NOMO-1 treated with dmso at 0.1 percent for 144 hours (cell line): ENCODE measurements around the gene PRR7.

ENCODE experiments used
- DNase-seq: peaks from one replicate; lab custom pipeline; 2025; ENCODE audit not compliant: unreplicated experiment; lab: John Stamatoyannopoulos, UW

Gene PRR7

DNA sequence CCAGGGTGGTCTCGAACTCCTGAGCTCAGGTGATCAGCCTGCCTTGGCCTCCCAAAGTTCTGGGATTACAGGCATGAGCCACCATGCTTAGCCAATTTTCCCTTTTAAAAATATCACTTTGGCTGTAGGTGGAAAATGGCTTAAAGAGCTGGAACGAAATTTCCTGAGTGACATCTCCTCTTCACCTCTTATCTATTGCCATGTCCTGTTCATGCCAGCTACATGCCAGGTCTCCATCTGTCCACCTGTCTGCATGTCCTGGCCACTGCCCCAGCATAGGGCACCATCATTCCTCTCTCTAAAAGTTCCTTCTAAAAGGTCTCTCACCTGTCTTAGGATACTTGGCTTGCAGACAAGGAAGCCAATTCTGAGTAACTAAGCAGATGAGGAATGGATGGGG lies 22.9 kb upstream of the PRR7 start:
- DNase-seq: no peak

DNA sequence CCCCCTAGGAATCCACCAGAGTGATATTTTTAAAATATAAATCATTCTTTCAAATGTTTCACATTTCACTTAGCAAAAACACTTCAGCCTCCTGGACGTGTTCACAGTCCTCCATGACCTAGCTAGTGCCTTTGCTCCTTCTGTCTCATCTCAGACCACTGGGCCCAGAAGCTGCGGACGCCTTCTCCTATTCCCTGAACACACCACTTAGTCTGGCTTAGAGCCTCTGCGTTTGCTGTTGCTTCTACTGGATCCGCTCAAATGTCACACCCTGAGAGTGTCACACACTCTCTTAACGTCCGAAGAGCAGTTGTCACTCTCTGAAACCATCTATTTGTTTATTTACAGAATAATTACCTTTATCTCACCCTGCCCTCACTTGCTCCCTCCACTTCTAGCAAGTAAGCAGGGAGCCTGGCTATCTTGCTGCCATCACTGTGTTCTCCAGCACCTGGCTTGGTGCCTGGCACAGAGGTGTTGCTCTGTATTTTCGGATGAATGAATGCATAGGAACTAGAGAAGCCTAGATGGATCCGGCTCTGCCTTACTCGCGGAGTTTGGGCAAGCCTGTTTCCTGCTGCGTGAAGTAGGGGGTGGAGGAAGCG lies 21.3 kb upstream of the PRR7 start:
- DNase-seq: no peak

DNA sequence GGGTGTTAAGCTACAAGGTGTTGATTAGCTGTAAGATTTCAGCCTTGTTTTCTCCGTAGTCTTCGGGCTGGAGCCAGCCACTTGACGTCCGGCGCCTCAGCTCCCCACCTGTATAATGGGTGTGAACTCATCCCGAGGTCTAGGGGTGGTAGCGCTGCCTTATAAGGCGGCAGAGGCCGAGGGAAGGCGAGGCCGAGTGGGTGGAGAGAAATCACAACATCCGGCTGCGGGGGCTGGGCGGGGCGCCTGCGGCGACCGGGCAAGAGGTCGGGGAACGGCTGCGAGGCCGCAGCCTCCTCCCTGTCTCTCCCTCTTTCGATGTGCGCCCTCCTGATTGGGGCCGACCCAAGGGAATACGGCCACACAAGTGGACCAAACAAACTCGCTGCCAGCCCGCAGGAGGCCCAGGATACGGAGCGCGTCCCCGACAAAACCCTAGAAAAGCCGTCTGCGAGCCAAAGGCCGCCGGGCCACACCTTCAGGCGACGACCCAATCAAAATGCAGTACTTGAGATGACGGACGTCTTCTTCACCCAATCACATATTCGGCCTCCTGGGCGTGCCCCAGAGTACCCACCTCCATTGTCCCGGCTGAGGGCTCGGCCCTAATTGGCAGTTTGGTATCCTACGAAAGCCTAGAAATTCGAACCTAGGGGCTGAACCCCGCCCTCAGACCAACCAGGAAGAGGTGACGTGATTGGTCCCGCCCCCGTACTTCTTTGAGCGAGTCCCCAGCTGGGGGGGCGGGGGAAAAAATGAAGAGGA lies 20.6 kb upstream of the PRR7 start:
- DNase-seq: peak; percentile 99

- no peak for DNase-seq
Observed at GRCh38 chr5:177426566-177427210, 19.9 kb upstream of the PRR7 start, which contains the start of gene GRK6. Gene GRK6, plus strand, starts transcription at chr5:177426676. Its CDS starts 170 bp downstream, at chr5:177426846.

- DNase-seq: no peak
Observed at GRCh38 chr5:177427211-177427822, 19.3 kb upstream of the PRR7 start.

GRCh38 chr5:177427919-177428573 lies 18.6 kb upstream of the PRR7 start:
- peak; percentile 44 for DNase-seq

- DNase-seq: no peak
Observed at GRCh38 chr5:177428574-177429217, 17.9 kb upstream of the PRR7 start.

GRCh38 chr5:177429248-177430040 lies 17.2 kb upstream of the PRR7 start:
- DNase-seq: peak; percentile 99

DNA sequence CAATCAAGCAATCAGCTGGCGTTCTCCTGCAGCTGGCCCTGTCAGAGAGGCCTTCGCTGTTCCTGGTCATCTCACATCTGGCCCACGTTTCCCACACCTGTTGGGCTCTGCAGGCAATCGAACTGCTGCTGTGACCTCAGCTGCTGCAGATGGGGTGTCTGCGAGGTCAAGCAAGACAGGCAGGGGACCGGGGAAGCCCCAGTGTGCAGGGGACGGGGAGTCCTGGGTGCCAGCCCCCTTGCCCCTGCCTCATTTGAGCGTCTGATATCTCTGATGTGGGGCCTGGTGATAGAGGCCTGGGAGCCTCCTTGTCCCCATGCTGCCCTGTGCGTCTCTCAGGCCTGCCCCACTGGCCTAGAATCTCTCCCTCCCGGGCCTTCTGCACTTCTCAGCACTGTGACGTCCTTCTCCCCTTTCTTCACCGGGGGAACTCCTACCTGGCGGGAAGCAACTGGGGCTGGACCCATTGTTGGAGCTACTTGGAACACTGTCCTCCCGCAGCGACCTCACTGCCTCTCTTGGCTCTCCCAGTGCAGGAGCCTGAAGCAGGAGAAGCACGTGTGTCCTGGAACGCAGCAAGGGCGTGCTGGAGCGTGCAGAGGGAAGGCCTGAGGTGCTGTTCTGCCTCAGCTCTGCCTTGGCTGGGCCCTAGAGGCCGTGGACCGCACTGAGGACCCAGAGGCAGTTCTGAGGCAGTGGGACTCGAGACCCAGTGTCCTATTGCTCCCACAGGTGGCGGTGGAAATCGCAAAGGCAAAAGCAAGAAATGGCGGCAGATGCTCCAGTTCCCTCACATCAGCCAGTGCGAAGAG lies 16.3 kb upstream of the PRR7 start:
- no peak for DNase-seq

DNA sequence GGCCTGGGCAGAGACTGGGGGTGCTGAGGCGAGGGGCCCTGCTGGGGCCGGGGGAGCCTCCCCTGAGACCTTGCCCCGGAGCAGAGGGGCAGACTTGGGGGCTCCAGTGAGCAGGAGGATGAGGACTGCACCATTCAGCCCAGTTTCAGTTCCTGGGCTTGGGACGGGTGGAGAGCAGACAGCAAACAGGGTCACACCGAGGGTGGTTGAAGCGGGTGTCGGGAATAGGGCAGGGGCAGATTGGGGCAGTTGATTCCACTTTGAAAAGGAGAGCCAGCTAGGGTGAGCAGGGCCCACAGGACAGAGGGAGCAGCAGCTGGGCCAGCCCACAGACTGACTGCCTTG lies 15.7 kb upstream of the PRR7 start:
- DNase-seq: no peak

DNA sequence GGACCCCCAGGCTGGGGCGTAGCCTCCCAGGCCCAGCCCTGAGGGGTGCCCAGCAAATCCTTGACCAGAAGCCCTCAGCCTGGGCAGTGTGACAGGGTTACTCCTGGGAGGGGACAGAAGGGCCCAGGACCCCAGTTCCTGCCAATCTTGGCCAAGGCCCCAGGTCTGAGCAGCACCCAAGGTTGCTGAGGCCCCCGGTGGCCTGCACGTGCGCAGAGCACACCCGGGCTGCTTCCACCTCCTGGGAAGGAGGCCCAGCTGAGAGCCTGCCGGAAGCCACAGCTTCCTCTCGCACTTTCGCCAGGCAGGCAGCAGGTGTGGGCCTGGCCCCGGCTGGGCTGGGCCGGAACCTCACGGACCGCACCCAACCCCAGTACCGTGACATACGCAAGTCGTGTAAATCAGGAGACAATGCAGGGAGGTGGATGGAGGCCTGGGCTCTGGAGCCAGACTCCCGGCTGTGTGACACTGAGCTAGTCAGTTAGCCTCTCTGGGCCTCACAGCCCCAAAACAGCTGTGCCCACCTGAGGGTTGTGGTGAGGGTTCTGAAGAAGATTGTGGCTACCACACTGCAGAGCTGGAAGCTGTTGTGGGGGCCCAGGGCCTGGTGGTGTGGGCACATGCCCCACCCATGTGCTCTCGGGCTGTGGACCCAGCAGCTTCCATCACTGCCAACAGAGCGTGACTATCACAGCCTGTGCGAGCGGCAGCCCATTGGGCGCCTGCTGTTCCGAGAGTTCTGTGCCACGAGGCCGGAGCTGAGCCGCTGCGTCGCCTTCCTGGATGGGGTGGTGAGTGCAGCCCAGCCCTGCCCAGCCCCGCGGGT lies 15.1 kb upstream of the PRR7 start:
- peak; percentile 38 for DNase-seq

GRCh38 chr5:177432143-177432838 lies 14.3 kb upstream of the PRR7 start:
- DNase-seq: no peak

DNA sequence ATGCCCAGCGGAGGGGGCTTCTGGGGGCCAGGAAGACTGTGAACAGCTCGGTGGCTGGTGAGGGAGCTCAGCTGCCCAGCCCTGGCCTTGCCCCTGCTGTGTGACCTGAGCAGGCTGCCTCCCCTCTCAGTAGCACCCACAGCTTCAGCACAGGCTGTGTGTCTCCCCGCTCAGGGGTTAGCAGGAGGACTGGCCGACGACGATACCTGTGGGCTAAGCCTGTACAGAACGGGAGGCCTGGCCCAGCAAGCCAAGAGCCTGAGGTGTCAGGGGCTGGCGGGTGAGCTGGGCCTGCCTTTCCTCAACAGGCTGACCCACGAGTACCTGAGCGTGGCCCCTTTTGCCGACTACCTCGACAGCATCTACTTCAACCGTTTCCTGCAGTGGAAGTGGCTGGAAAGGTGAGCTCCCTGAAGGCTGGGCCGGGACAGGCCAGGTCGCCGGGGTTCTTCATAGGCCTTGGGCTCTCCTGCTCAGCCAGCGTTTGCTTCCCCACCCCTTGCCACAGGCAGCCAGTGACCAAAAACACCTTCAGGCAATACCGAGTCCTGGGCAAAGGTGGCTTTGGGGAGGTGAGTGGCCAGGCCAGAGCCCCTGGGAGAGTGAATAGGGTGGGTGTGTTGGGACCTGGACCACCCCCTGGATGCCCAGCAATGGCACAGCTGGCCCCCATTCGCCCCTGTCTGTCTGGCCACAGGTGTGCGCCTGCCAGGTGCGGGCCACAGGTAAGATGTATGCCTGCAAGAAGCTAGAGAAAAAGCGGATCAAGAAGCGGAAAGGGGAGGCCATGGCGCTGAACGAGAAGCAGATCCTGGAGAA lies 13.6 kb upstream of the PRR7 start:
- no peak for DNase-seq

- no peak for DNase-seq
Observed at GRCh38 chr5:177433658-177434217, 12.9 kb upstream of the PRR7 start.

- no peak for DNase-seq
Observed at GRCh38 chr5:177434437-177434836, 12.2 kb upstream of the PRR7 start.

- DNase-seq: no peak
Observed at GRCh38 chr5:177434942-177435738, 11.5 kb upstream of the PRR7 start.
